ENCODE measurements around the gene IGFBP1. TPM values are rescaled to one million over a fixed set of nuclear protein-coding genes. Genes with fewer than 3 reads are reported as not detected.

IGFBP1 gene
- total and polyA plus RNA-seq, 2 of the 13 experiments (the other 11 are each of a cell fraction or from before 2014, with no cell fraction given), result 5.4 to 885 TPM

DNA sequence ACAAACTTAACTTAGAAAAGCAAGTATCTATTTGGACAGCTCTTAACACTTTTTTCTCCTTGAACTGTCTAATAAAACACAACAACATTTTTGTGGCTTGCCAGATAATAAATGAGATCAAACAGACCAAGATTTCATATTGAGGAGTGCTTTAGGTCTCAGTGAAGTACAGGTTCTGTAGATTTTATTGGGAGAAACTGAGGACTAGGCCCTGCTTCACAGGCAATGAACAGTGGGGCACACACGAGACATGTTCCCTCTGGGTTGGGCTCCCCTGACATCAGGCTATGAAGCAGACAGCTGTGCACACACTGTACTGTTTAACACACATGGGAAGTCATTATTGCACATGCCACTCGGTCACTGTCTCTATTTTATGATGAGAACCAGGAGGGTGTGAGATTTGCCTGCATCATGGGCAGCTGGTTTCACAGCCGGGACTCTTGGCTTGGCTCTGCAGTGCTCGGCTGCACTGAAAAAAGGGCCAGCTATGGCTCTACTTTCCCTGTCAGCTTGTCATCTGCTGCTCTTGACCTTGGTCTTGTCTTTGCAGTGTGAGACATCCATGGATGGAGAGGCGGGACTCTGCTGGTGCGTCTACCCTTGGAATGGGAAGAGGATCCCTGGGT is 4.2 kb downstream of the IGFBP1 start (continued):
- TF ChIP-seq SKI (IDR thresholded peaks at IDR 0.05; ENCODE audit: partially characterized antibody) (peak; percentile 59), ZNF350 (CRISPR knock-in tag; IDR thresholded peaks at IDR 0.05; ENCODE audit: borderline replicate concordance, low read depth) (peak; percentile 77), HNRNPH1 (optimal IDR thresholded peaks at IDR 0.05; ENCODE audit: low read depth, low read length) (no peak), ZNF713 (CRISPR knock-in tag; IDR thresholded peaks at IDR 0.05) (no peak), ZNF10 (CRISPR knock-in tag; IDR thresholded peaks at IDR 0.05; ENCODE audit: borderline replicate concordance, low read depth) (no peak), ZNF777 (CRISPR knock-in tag; IDR thresholded peaks at IDR 0.05) (no peak), SRSF1 (optimal IDR thresholded peaks at IDR 0.05; ENCODE audit: low read depth, low read length) (no peak), MED1 (CRISPR knock-in tag; IDR thresholded peaks at IDR 0.05) (peak; percentile 80; the same call in 1 of the 2 replicates), ZNF572 (CRISPR knock-in tag; IDR thresholded peaks at IDR 0.05) (0 out of 2 replicates have a peak, but pooled peaks have one; percentile 74), KLF6 (CRISPR knock-in tag; IDR thresholded peaks at IDR 0.05) (peak; percentile 28; the same call in 1 of the 2 replicates), NR3C1 (CRISPR knock-in tag; IDR thresholded peaks at IDR 0.05) (no peak), JUN (CRISPR knock-in tag; IDR thresholded peaks at IDR 0.05) (no peak), MTA3 (CRISPR knock-in tag; IDR thresholded peaks at IDR 0.05) (no peak), ZNF691 (CRISPR knock-in tag; IDR thresholded peaks at IDR 0.05; ENCODE audit: borderline replicate concordance, low read depth) (peak; percentile 93), RARA (CRISPR knock-in tag; IDR thresholded peaks at IDR 0.05) (no peak), GMEB2 (CRISPR knock-in tag; IDR thresholded peaks at IDR 0.05; ENCODE audit: low read depth) (no peak)
- TF ChIP-seq, protein P1, sequence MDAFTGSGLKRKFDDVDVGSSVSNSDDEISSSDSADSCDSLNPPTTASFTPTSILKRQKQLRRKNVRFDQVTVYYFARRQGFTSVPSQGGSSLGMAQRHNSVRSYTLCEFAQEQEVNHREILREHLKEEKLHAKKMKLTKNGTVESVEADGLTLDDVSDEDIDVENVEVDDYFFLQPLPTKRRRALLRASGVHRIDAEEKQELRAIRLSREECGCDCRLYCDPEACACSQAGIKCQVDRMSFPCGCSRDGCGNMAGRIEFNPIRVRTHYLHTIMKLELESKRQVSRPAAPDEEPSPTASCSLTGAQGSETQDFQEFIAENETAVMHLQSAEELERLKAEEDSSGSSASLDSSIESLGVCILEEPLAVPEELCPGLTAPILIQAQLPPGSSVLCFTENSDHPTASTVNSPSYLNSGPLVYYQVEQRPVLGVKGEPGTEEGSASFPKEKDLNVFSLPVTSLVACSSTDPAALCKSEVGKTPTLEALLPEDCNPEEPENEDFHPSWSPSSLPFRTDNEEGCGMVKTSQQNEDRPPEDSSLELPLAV (CRISPR knock-in tag; conservative IDR thresholded peaks at IDR 0.05; ENCODE audit: low read depth), result no peak; the same call in 1 of the 2 replicates
- TF ChIP-seq, protein P2, sequence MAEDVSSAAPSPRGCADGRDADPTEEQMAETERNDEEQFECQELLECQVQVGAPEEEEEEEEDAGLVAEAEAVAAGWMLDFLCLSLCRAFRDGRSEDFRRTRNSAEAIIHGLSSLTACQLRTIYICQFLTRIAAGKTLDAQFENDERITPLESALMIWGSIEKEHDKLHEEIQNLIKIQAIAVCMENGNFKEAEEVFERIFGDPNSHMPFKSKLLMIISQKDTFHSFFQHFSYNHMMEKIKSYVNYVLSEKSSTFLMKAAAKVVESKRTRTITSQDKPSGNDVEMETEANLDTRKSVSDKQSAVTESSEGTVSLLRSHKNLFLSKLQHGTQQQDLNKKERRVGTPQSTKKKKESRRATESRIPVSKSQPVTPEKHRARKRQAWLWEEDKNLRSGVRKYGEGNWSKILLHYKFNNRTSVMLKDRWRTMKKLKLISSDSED (CRISPR knock-in tag; IDR thresholded peaks at IDR 0.05), result no peak
- TF ChIP-seq, protein P3, sequence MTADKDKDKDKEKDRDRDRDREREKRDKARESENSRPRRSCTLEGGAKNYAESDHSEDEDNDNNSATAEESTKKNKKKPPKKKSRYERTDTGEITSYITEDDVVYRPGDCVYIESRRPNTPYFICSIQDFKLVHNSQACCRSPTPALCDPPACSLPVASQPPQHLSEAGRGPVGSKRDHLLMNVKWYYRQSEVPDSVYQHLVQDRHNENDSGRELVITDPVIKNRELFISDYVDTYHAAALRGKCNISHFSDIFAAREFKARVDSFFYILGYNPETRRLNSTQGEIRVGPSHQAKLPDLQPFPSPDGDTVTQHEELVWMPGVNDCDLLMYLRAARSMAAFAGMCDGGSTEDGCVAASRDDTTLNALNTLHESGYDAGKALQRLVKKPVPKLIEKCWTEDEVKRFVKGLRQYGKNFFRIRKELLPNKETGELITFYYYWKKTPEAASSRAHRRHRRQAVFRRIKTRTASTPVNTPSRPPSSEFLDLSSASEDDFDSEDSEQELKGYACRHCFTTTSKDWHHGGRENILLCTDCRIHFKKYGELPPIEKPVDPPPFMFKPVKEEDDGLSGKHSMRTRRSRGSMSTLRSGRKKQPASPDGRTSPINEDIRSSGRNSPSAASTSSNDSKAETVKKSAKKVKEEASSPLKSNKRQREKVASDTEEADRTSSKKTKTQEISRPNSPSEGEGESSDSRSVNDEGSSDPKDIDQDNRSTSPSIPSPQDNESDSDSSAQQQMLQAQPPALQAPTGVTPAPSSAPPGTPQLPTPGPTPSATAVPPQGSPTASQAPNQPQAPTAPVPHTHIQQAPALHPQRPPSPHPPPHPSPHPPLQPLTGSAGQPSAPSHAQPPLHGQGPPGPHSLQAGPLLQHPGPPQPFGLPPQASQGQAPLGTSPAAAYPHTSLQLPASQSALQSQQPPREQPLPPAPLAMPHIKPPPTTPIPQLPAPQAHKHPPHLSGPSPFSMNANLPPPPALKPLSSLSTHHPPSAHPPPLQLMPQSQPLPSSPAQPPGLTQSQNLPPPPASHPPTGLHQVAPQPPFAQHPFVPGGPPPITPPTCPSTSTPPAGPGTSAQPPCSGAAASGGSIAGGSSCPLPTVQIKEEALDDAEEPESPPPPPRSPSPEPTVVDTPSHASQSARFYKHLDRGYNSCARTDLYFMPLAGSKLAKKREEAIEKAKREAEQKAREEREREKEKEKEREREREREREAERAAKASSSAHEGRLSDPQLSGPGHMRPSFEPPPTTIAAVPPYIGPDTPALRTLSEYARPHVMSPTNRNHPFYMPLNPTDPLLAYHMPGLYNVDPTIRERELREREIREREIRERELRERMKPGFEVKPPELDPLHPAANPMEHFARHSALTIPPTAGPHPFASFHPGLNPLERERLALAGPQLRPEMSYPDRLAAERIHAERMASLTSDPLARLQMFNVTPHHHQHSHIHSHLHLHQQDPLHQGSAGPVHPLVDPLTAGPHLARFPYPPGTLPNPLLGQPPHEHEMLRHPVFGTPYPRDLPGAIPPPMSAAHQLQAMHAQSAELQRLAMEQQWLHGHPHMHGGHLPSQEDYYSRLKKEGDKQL (CRISPR knock-in tag; IDR thresholded peaks at IDR 0.05; ENCODE audit: low read depth), result no peak

All from HepG2 (cell line).